Left ventricle myocardium inferior (tissue), 1 donor: ENCODE results near the gene SHISA4. TPM values are rescaled to one million over a fixed set of nuclear protein-coding genes. Genes with fewer than 3 reads are reported as not detected.

ENCODE experiments used
- DNase-seq: peaks from one replicate; pipeline ENCODE4 v3.0.0-alpha.2; 2020
- H3K27ac ChIP-seq: fragments of 200-600 bp; replicated peaks from 2 replicates; pipeline ENCODE4 v1.8.0; 2021
- H3K27me3 ChIP-seq: fragments of 200-600 bp; 2 replicates; pipeline ENCODE4 v1.8.0; 2021; ENCODE audit warnings: low read depth
- H3K36me3 ChIP-seq: fragments of 200-600 bp; 2 replicates; pipeline ENCODE4 v1.8.0; 2021
- H3K4me1 ChIP-seq: fragments of 200-600 bp; 2 replicates; pipeline ENCODE4 v1.8.0; 2021
- H3K4me3 ChIP-seq: fragments of 200-600 bp; 2 replicates; pipeline ENCODE4 v1.8.0; 2021; ENCODE audit warnings: mild to moderate bottlenecking, moderate library complexity
- H3K9me3 ChIP-seq: fragments of 200-600 bp; replicated peaks from 2 replicates; pipeline ENCODE4 v1.8.0; 2021
- CTCF ChIP-seq: fragments of 200-600 bp; IDR thresholded peaks from 2 replicates; pipeline ENCODE4 v1.8.0; 2021; ENCODE audit warnings: antibody characterized with exemption, mild to moderate bottlenecking, borderline replicate concordance
- intact Hi-C: fragments of 100-400 bp; cut with micrococcal nuclease; formaldehyde crosslinking; loops from one replicate; pipeline ENCODE4 v1.11.0; 2022
- total RNA-seq: library from RNA; stranded (reverse); fragmentation: NEBNext Ultra II Directional; extraction: Animal tissue kit (Norgen Biotek cat#: 25700); gene quantifications from one replicate; pipeline ENCODE4 v1.2.1, GENCODE V29; 2021
- donor health status: DM: no; HTN: yes; CAD: no; lungs with severe emphysema.

The SHISA4 gene
- total RNA-seq, 1 donor from 2014 or later: 191 TPM

- peak; percentile 89 for DNase-seq
- Histone ChIP-seq H3K4me3 (peak overlapping the region; percentile 29), H3K9me3 (no peaks in the 10 kb centered on the region), H3K36me3 (peaks cover 5% of the 10 kb centered on the region), H3K4me1 (peaks cover 27% of the 10 kb centered on the region), H3K27ac (peak overlapping the region; percentile 73), H3K27me3 (no peaks in the 10 kb centered on the region)
- intact Hi-C loops: loop anchor here (5.0 kb wide), 1 partner anchor 76 kb away; no protein-coding TSS in a partner anchor
- peak; percentile 96 for TF ChIP-seq CTCF
Measured at GRCh38 chr1:201895913-201896807, 7.5 kb downstream of the SHISA4 start.

GRCh38 chr1:201896951-201897391, 8.3 kb downstream of the SHISA4 start:
- H3K9me3 ChIP-seq: no peaks in the 10 kb centered on the region
- intact Hi-C loops: loop anchor here (5.0 kb wide), 1 partner anchor 75 kb away; no protein-coding TSS in a partner anchor
- TF ChIP-seq CTCF: no peak
- no peaks in the 10 kb centered on the region for H3K27me3 ChIP-seq
- peaks cover 27% of the 10 kb centered on the region for H3K4me1 ChIP-seq
- DNase-seq: peak; percentile 58
- no peaks in the 10 kb centered on the region for H3K36me3 ChIP-seq
- no peak overlapping the region for H3K4me3 ChIP-seq
- peak overlapping the region; percentile 73 for H3K27ac ChIP-seq

GRCh38 chr1:201898240-201898894, 9.7 kb downstream of the SHISA4 start:
- H3K9me3 ChIP-seq: no peaks in the 10 kb centered on the region
- no peak for DNase-seq
- H3K27me3 ChIP-seq: no peaks in the 10 kb centered on the region
- H3K4me1 ChIP-seq: peaks cover 27% of the 10 kb centered on the region
- H3K36me3 ChIP-seq: no peaks in the 10 kb centered on the region
- no peak overlapping the region for H3K4me3 ChIP-seq
- H3K27ac ChIP-seq: no peak overlapping the region
- no peak for TF ChIP-seq CTCF
- intact Hi-C loops: loop anchor here (5.0 kb wide), 1 partner anchor 74 kb away; no protein-coding TSS in a partner anchor

- intact Hi-C loops: loop anchor here (5.0 kb wide), 1 partner anchor 73 kb away; no protein-coding TSS in a partner anchor
Measured at GRCh38 chr1:201898992-201899391, 10.3 kb downstream of the SHISA4 start.

More at GRCh38 chr1:201898992-201899391, 10.3 kb downstream of the SHISA4 start:
- no peak for TF ChIP-seq CTCF
- DNase-seq: no peak
- peaks cover 27% of the 10 kb centered on the region for H3K4me1 ChIP-seq
- no peaks in the 10 kb centered on the region for H3K9me3 ChIP-seq
- no peak overlapping the region for H3K4me3 ChIP-seq
- H3K36me3 ChIP-seq: no peaks in the 10 kb centered on the region
- no peaks in the 10 kb centered on the region for H3K27me3 ChIP-seq
- H3K27ac ChIP-seq: no peak overlapping the region
